PC-3 (cell line): ENCODE measurements around the gene PPM1B. TPM values are rescaled to one million over a fixed set of nuclear protein-coding genes. Genes with fewer than 3 reads are reported as not detected.

ENCODE experiments used
- ATAC-seq: fragments of 200-7000 bp; cut with Tn5 transposase; 2 replicates; pipeline ENCODE4 v1.9.1; 2020; ENCODE audit warnings: mild to moderate bottlenecking, moderate library complexity
- BruUV-seq: library from RNA; stranded (reverse); fragments of 400-500 nt; replicated peaks from 2 replicates; lab custom pipeline; 2021; lab: Mats Ljungman, UMichigan
- CTCF ChIA-PET: fragments of 300-600 bp; sonication (Branson Sonifier 250); formaldehyde crosslinking; loops from one replicate; lab custom pipeline; 2022; ENCODE audit warnings: antibody characterized with exemption; lab: Charles Lee
- POLR2A ChIA-PET: fragments of 300-600 bp; sonication (Branson Sonifier 250); formaldehyde crosslinking; loops from one replicate; lab custom pipeline; 2022; ENCODE audit warnings: antibody characterized with exemption; ENCODE audit not compliant: unreplicated experiment; lab: Charles Lee
- DNase-seq: peaks from one replicate; pipeline ENCODE4 v3.0.0-alpha.2; 2015
- H2AFZ ChIP-seq: fragments of 300-600 bp; sonication (generic); 2 replicates; pipeline ENCODE4 v1.6.0; 2016; ENCODE audit warnings: antibody characterized with exemption, low read length
- H3F3A ChIP-seq: fragments of 300-600 bp; sonication (generic); one replicate; pipeline ENCODE4 v1.6.0; 2017; ENCODE audit warnings: antibody characterized with exemption, low read length, control low read depth, mild to moderate bottlenecking; ENCODE audit not compliant: unreplicated experiment
- H3K27ac ChIP-seq: fragments of 300-600 bp; sonication (generic); 2 replicates; pipeline ENCODE4 v1.5.1; 2016; ENCODE audit warnings: mild to moderate bottlenecking, low read length
- H3K27me3 ChIP-seq: fragments of 300-600 bp; sonication (generic); 2 replicates; pipeline ENCODE4 v1.6.1; 2016; ENCODE audit warnings: low read length, mixed read lengths
- H3K36me3 ChIP-seq: fragments of 300-600 bp; sonication (generic); 2 replicates; pipeline ENCODE4 v1.6.1; 2016; ENCODE audit warnings: low read depth, mixed run types, low read length, mixed read lengths
- H3K4me1 ChIP-seq: fragments of 300-600 bp; sonication (generic); 2 replicates; pipeline ENCODE4 v1.5.1; 2016; ENCODE audit warnings: low read length; ENCODE audit not compliant: insufficient read depth
- H3K4me2 ChIP-seq: fragments of 300-600 bp; sonication (generic); 2 replicates; pipeline ENCODE4 v1.6.0; 2016; ENCODE audit warnings: low read length
- H3K4me3 ChIP-seq: fragments of 300-600 bp; sonication (generic); 2 replicates; pipeline ENCODE4 v1.5.1; 2016; ENCODE audit warnings: mild to moderate bottlenecking, low read length, mixed read lengths
- H3K79me2 ChIP-seq: fragments of 300-600 bp; sonication (generic); 2 replicates; pipeline ENCODE4 v1.6.1; 2017; ENCODE audit warnings: low read length, mixed read lengths
- H3K9ac ChIP-seq: fragments of 300-600 bp; sonication (generic); 2 replicates; pipeline ENCODE4 v1.6.0; 2016; ENCODE audit warnings: mild to moderate bottlenecking, low read length
- H3K9me2 ChIP-seq: fragments of 300-600 bp; sonication (generic); replicated peaks from 2 replicates; pipeline ENCODE4 v1.6.1; 2016; ENCODE audit warnings: mixed run types, low read length, mixed read lengths
- H3K9me3 ChIP-seq: fragments of 300-600 bp; sonication (generic); 2 replicates; pipeline ENCODE4 v1.6.1; 2016; ENCODE audit warnings: low read length, mixed read lengths
- H4K20me1 ChIP-seq: fragments of 300-600 bp; sonication (generic); 2 replicates; pipeline ENCODE4 v1.6.1; 2016; ENCODE audit warnings: low read length, mixed read lengths
- CTCF ChIP-seq: fragments of 300-600 bp; sonication (generic); conservative IDR thresholded peaks from 2 replicates; pipeline ENCODE4 v1.5.1; 2017; ENCODE audit warnings: antibody characterized with exemption, low read depth, mild to moderate bottlenecking, low read length
- EZH2 ChIP-seq: fragments of 300-600 bp; sonication (generic); IDR thresholded peaks from one replicate; pipeline ENCODE4 v1.6.1; 2017; ENCODE audit warnings: antibody characterized with exemption, mild to moderate bottlenecking, low read length; ENCODE audit not compliant: unreplicated experiment
- EZH2phosphoT487 ChIP-seq: fragments of 300-600 bp; sonication (generic); IDR thresholded peaks from 2 replicates; pipeline ENCODE4 v1.6.1; 2018; ENCODE audit warnings: mild to moderate bottlenecking, antibody characterized with exemption, low read length, borderline replicate concordance
- intact Hi-C: fragments of 100-400 bp; cut with micrococcal nuclease; formaldehyde crosslinking; loops from 2 replicates; pipeline ENCODE4 v1.9.0; 2023
- total RNA-seq: library from RNA; depleted of rRNA; stranded (reverse); fragments of >200 nt; gene quantifications from 2 replicates; pipeline ENCODE4 v1.2.3, GENCODE V29; 2014

Gene PPM1B
- total RNA-seq, 1 experiment from 2014 or later, result 17.6 TPM

DNA sequence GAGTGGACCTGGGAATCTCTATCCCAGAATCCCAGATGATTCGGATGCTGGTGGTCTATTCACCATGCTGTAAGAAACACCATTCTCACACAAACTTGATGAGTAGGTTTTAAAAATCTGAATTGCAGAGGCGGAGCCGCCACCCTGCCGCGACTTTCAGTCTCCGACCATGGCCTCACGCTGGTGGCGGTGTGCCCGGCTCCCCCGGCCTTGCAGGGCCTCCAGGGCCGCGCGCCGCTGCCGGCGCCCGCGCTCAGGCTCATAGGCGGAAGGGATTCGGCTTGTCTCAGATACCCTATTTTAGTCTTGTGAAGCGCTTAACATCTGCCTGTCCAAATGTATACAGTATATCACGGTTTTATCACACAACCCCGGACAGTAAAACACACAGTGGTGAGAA lies 2.6 kb upstream of the PPM1B start:
- Histone ChIP-seq H2AFZ (no peak overlapping the region), H3K9me3 (no peaks in the 10 kb centered on the region), H3K4me1 (peaks cover 8% of the 10 kb centered on the region), H3K9me2 (no peaks in the 10 kb centered on the region), H3K27me3 (no peaks in the 10 kb centered on the region), H3K9ac (no peak overlapping the region), H3K4me3 (no peak overlapping the region), H4K20me1 (peaks cover 13% of the 10 kb centered on the region; the same call in 1 of the 2 replicates), H3K4me2 (no peak overlapping the region), H3F3A (no peaks in the 10 kb centered on the region), H3K79me2 (peaks cover 22% of the 10 kb centered on the region), H3K27ac (no peak overlapping the region), H3K36me3 (no peaks in the 10 kb centered on the region)
- BruUV-seq, result no TSS peak
- TF ChIP-seq EZH2 (no peak), CTCF (no peak), EZH2phosphoT487 (no peak)
- ChIA-PET CTCF (no interaction called here), POLR2A (no interaction called here)
- ATAC-seq (no peak), DNase-seq (no peak)
- intact Hi-C loops, result loop anchor here (5.0 kb wide), 1 partner anchor 169 kb away; the partner anchor contains the start of gene LRPPRC

DNA sequence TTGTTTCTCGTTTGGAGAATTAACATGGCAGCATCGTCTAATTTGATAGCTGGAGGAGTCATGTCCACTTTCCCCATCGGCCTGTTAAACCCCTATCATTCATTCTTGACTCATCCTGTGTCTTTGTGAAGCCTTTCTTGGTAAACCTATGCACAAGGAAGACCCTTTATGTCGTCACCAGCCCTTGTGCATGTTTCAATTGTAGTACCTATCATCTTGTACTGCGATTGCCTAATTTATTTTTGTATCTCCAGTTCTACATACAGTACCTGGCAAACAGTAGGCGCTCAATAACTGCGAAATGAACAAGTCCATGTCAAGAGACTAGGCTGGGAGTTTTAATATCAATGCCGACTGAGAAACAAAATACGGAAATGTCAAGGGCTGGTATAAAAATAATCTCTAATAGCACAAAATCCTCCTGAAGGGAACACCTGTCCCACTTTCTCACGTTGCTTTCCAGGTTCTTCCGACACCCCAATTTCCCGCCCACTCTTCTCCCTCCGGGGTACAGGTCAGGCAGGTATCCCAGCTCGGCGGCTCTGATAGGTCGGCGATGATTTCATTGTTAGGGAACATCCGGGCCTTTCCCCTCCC lies 1.3 kb upstream of the PPM1B start:
- CTCF ChIA-PET, result no interaction called here
- Histone ChIP-seq H3K36me3 (no peaks in the 10 kb centered on the region), H3K27ac (peak overlapping the region; percentile 24; the same call in 1 of the 2 replicates), H3K9me3 (no peaks in the 10 kb centered on the region), H3K4me3 (peak overlapping the region; percentile 76), H3K4me2 (peak overlapping the region; percentile 88), H3K9ac (peak overlapping the region; percentile 85), H3K79me2 (peaks cover 35% of the 10 kb centered on the region), H3K4me1 (peaks cover 16% of the 10 kb centered on the region), H2AFZ (peak overlapping the region; percentile 92), H4K20me1 (peaks cover 18% of the 10 kb centered on the region; the same call in 1 of the 2 replicates), H3K27me3 (no peaks in the 10 kb centered on the region), H3K9me2 (no peaks in the 10 kb centered on the region), H3F3A (no peaks in the 10 kb centered on the region)
- TF ChIP-seq CTCF (no peak), EZH2 (no peak)
- intact Hi-C loops, result loop anchor here (5.0 kb wide), 1 partner anchor 170 kb away; the partner anchor contains the start of gene LRPPRC
- POLR2A ChIA-PET, result no interaction called here
- TSS peak; percentile 77 for BruUV-seq
- no peak for ATAC-seq
- DNase-seq, result no peak
